ENCODE data around the gene SALL3.

GRCh38 chr18:79018911-79019310 is 39.3 kb downstream of the SALL3 start:
- TF ChIP-seq CSDC2 (CRISPR knock-in tag; IDR thresholded peaks at IDR 0.05) (no peak), PPARA (CRISPR knock-in tag; IDR thresholded peaks at IDR 0.05; ENCODE audit: borderline replicate concordance) (no peak), TOX (CRISPR knock-in tag; IDR thresholded peaks at IDR 0.05; ENCODE audit: borderline replicate concordance) (no peak), ZFP30 (CRISPR knock-in tag; IDR thresholded peaks at IDR 0.05) (no peak), PATZ1 (CRISPR knock-in tag; IDR thresholded peaks at IDR 0.05; ENCODE audit: borderline replicate concordance) (no peak), ZFP3 (CRISPR knock-in tag; IDR thresholded peaks at IDR 0.05) (no peak), ISL1 (CRISPR knock-in tag; IDR thresholded peaks at IDR 0.05) (no peak), POU6F1 (CRISPR knock-in tag; IDR thresholded peaks at IDR 0.05; ENCODE audit: borderline replicate concordance, low read depth) (no peak)
